ENCODE data around the gene GRIP1. TPM values are rescaled to one million over a fixed set of nuclear protein-coding genes. Genes with fewer than 3 reads are reported as not detected.

GRIP1 gene
- total and polyA plus RNA-seq, 2 experiments from 2014 or later, result 5.1 to 13.7 TPM

- no peaks in the 10 kb centered on the region for H3K27me3 Mint-ChIP-seq (ENCODE audit: insufficient read depth, low read depth, poor library complexity)
- H3K4me3 ChIP-seq, result no peak overlapping the region
- no peak for ATAC-seq
Observed at GRCh38 chr12:66662179-66662578, 16.7 kb downstream of the GRIP1 start.

More at GRCh38 chr12:66662179-66662578, 16.7 kb downstream of the GRIP1 start:
- TF ChIP-seq NANOG (IDR thresholded peaks at IDR 0.05; ENCODE audit: borderline replicate concordance), result no peak
- TF ChIP-seq REST (IDR thresholded peaks at IDR 0.05; ENCODE audit: unreplicated experiment), result no peak
- TF ChIP-seq EZH2phosphoT487 (IDR thresholded peaks at IDR 0.05; ENCODE audit: unreplicated experiment), result no peak
- no peak for TF ChIP-seq ZNF462 (CRISPR knock-in tag; IDR thresholded peaks at IDR 0.05)
- no peak for TF ChIP-seq CREB1 (CRISPR knock-in tag; IDR thresholded peaks at IDR 0.05; ENCODE audit: low read depth)
- TF ChIP-seq ZNF331 (CRISPR knock-in tag; IDR thresholded peaks at IDR 0.05; ENCODE audit: low read depth), result no peak
- no peak for TF ChIP-seq POLR2AphosphoS5 (IDR thresholded peaks at IDR 0.05; ENCODE audit: low read depth)
- no peak for TF ChIP-seq ETS1 (IDR thresholded peaks at IDR 0.05)
- TF ChIP-seq ZNF114 (CRISPR knock-in tag; IDR thresholded peaks at IDR 0.05), result no peak
- no peak for TF ChIP-seq EZH2 (IDR thresholded peaks at IDR 0.05; ENCODE audit: low read depth, unreplicated experiment)
- no peak for TF ChIP-seq JUNB (IDR thresholded peaks at IDR 0.05; ENCODE audit: unreplicated experiment)
- TF ChIP-seq STAT1 (IDR thresholded peaks at IDR 0.05; ENCODE audit: unreplicated experiment), result no peak
- no peak for TF ChIP-seq CTCF (conservative IDR thresholded peaks at IDR 0.05; ENCODE audit: low read depth in 2 of 2)
- Histone ChIP-seq H3K27me3 (ENCODE audit: insufficient read depth) (no peaks in the 10 kb centered on the region), H2AFZ (no peak overlapping the region), H3K27ac (ENCODE audit: low read depth) (no peak overlapping the region), H3K4me1 (ENCODE audit: insufficient read depth) (no peaks in the 10 kb centered on the region), H4K20me1 (replicated peaks; ENCODE audit: insufficient read depth) (no peaks in the 10 kb centered on the region), H3F3A (replicated peaks; ENCODE audit: low read depth) (no peaks in the 10 kb centered on the region), H3K9me2 (ENCODE audit: insufficient read depth) (no peaks in the 10 kb centered on the region), H3K36me3 (ENCODE audit: insufficient read depth) (no peaks in the 10 kb centered on the region), H3K79me2 (replicated peaks; ENCODE audit: insufficient read depth) (no peaks in the 10 kb centered on the region), H3K4me2 (no peak overlapping the region)
- H3K9me3 Mint-ChIP-seq, result no peaks in the 10 kb centered on the region
- no peak overlapping the region for H3K27ac Mint-ChIP-seq
- H3K4me1 Mint-ChIP-seq, result peaks cover 7% of the 10 kb centered on the region
- H3K4me3 Mint-ChIP-seq, result no peak overlapping the region
- no peaks in the 10 kb centered on the region for H3K36me3 Mint-ChIP-seq (ENCODE audit: low read depth)
- no peak for DNase-seq (ENCODE audit: low spot score)
